ENCODE measurements around the gene ZBTB49. TPM values are rescaled to one million over a fixed set of nuclear protein-coding genes. Genes with fewer than 3 reads are reported as not detected.

Gene ZBTB49
- total RNA-seq, 5 donors from 2014 or later (not counting 1 experiment from before 2014, with no cell fraction given) = 7.9 to 17.1 (median 11.4) TPM

- ATAC-seq (replicated peaks in 1 of 4) (no peak), DNase-seq (no peak)
- Histone ChIP-seq H3K4me1 (ENCODE audit: control insufficient read depth in 1 of 2, extremely low read depth in 1 of 2, insufficient read depth in 2 of 2, low read length in 2 of 2) (no peaks in the 10 kb centered on the region), H3K9me3 (no peaks in the 10 kb centered on the region), H3K36me3 (ENCODE audit: control insufficient read depth in 2 of 2, extremely low read depth in 1 of 2, insufficient read depth in 1 of 2, low read length in 1 of 2) (peaks cover 12 to 68% of the 10 kb centered on the region in 2 donors), H3K27ac (ENCODE audit: low read length) (no peak overlapping the region), H3K4me3 (ENCODE audit: control insufficient read depth in 1 of 2, extremely low read depth in 1 of 2, low read length in 1 of 2) (no peak overlapping the region), H3K27me3 (replicated peaks in 1 of 2; ENCODE audit: control insufficient read depth in 2 of 2, extremely low read depth in 1 of 2, insufficient read depth in 2 of 2, low read length in 1 of 2) (no peaks in the 10 kb centered on the region)
- Mint-ChIP-seq H3K4me1 (no peaks in the 10 kb centered on the region), H3K4me3 (no peak overlapping the region), H3K27me3 (no peaks in the 10 kb centered on the region), H3K36me3 (peaks cover 58% of the 10 kb centered on the region), H3K27ac (no peak overlapping the region), H3K9me3 (no peaks in the 10 kb centered on the region)
- POLR2A ChIA-PET = no interaction called here
- WGBS (ENCODE audit: insufficient coverage) = 96% methylated on average over 13 of the region's 13 CpGs
- CTCF ChIA-PET = interaction anchor here in 1 of 2 donors (1.6 kb wide), 1 partner anchor 56 kb away, joined by 3 read pairs; no protein-coding TSS in a partner anchor
Observed at GRCh38 chr4:4316150-4316495, 26.1 kb downstream of the ZBTB49 start.

GRCh38 chr4:4317496-4318232 is 27.6 kb downstream of the ZBTB49 start:
- Histone ChIP-seq H3K9me3 (no peaks in the 10 kb centered on the region), H3K27ac (ENCODE audit: low read length) (no peak overlapping the region), H3K4me3 (ENCODE audit: control insufficient read depth in 1 of 2, extremely low read depth in 1 of 2, low read length in 1 of 2) (no peak overlapping the region), H3K36me3 (ENCODE audit: control insufficient read depth in 2 of 2, extremely low read depth in 1 of 2, insufficient read depth in 1 of 2, low read length in 1 of 2) (peaks cover 17 to 75% of the 10 kb centered on the region in 2 donors), H3K4me1 (ENCODE audit: control insufficient read depth in 1 of 2, extremely low read depth in 1 of 2, insufficient read depth in 2 of 2, low read length in 2 of 2) (no peaks in the 10 kb centered on the region), H3K27me3 (replicated peaks in 1 of 2; ENCODE audit: control insufficient read depth in 2 of 2, extremely low read depth in 1 of 2, insufficient read depth in 2 of 2, low read length in 1 of 2) (no peaks in the 10 kb centered on the region)
- Mint-ChIP-seq H3K27ac (no peak overlapping the region), H3K27me3 (no peaks in the 10 kb centered on the region), H3K9me3 (no peaks in the 10 kb centered on the region), H3K4me3 (no peak overlapping the region), H3K36me3 (peaks cover 71% of the 10 kb centered on the region), H3K4me1 (no peaks in the 10 kb centered on the region)
- DNase-seq = no peak
- POLR2A ChIA-PET = no interaction called here
- CTCF ChIA-PET = no interaction called here
- ATAC-seq (replicated peaks in 1 of 4) = no peak
- WGBS (ENCODE audit: insufficient coverage) = 98% methylated on average over 18 of the region's 23 CpGs

DNA sequence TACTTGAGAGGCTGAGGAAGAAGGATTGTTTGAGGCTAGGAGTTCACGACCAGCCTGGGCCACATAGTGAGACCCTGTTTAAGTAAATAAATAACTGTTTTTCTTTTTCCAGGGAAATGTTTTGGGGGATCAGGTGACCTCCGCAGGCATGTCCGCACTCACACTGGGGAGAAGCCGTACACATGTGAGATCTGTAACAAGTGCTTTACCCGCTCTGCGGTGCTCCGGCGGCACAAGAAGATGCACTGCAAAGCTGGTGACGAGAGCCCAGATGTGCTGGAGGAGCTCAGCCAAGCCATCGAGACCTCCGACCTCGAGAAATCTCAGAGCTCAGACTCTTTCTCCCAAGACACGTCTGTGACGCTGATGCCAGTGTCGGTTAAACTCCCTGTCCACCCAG is 30.5 kb downstream of the ZBTB49 start:
- Mint-ChIP-seq H3K27ac (no peak overlapping the region), H3K4me1 (no peaks in the 10 kb centered on the region), H3K4me3 (no peak overlapping the region), H3K36me3 (peaks cover 52% of the 10 kb centered on the region), H3K9me3 (no peaks in the 10 kb centered on the region), H3K27me3 (no peaks in the 10 kb centered on the region)
- no peaks in the 10 kb centered on the region for H3K4me1 ChIP-seq (ENCODE audit: control insufficient read depth in 1 of 2, extremely low read depth in 1 of 2, insufficient read depth in 2 of 2, low read length in 2 of 2)
- no peaks in the 10 kb centered on the region for H3K9me3 ChIP-seq
- ATAC-seq (replicated peaks in 1 of 4) (no peak), DNase-seq (no peak)
- ChIA-PET CTCF (no interaction called here), POLR2A (no interaction called here)
- no peaks in the 10 kb centered on the region for H3K27me3 ChIP-seq (replicated peaks in 1 of 2; ENCODE audit: control insufficient read depth in 2 of 2, extremely low read depth in 1 of 2, insufficient read depth in 2 of 2, low read length in 1 of 2)
- H3K36me3 ChIP-seq (ENCODE audit: control insufficient read depth in 2 of 2, extremely low read depth in 1 of 2, insufficient read depth in 1 of 2, low read length in 1 of 2) = peaks cover 11 to 50% of the 10 kb centered on the region in 2 donors
- no peak overlapping the region for H3K27ac ChIP-seq (ENCODE audit: low read length)
- 99% methylated on average over 9 of the region's 15 CpGs for WGBS (ENCODE audit: insufficient coverage)
- no peak overlapping the region for H3K4me3 ChIP-seq (ENCODE audit: control insufficient read depth in 1 of 2, extremely low read depth in 1 of 2, low read length in 1 of 2)

DNA sequence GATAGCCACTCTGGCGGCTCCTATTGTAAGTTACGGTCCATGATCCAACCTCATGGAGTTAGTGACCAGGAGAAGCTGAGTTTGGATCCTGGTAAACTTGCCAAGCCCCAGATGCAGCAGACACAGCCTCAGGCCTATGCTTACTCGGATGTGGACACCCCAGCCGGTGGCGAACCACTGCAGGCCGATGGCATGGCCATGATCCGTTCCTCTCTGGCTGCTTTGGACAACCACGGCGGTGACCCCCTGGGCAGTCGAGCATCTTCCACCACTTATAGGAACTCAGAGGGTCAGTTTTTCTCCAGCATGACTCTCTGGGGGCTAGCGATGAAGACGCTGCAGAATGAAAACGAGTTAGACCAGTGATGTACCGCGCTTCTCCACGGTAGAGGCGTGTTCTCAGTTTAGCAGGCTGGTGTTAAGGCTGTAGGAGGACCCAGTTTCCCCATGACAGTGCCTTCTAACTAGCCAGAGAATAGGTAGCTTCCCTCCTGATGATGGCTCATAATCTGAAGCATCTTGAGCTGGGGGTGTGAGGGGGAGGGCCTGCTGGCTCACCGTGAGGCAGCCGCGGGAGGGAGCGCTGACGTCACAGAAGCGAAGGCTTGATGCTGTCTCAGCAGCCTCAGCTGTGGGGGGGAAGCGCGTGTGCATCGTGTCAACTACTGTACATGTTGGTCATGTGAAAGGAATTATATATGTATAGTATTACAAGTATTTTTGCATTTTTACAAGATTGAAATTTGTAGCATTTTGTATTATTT is 31.1 kb downstream of the ZBTB49 start:
- Mint-ChIP-seq H3K4me1 (no peaks in the 10 kb centered on the region), H3K27ac (no peak overlapping the region), H3K9me3 (no peaks in the 10 kb centered on the region), H3K27me3 (no peaks in the 10 kb centered on the region), H3K36me3 (peaks cover 46% of the 10 kb centered on the region), H3K4me3 (no peak overlapping the region)
- Histone ChIP-seq H3K4me1 (ENCODE audit: control insufficient read depth in 1 of 2, extremely low read depth in 1 of 2, insufficient read depth in 2 of 2, low read length in 2 of 2) (no peaks in the 10 kb centered on the region), H3K36me3 (ENCODE audit: control insufficient read depth in 2 of 2, extremely low read depth in 1 of 2, insufficient read depth in 1 of 2, low read length in 1 of 2) (peaks cover 11 to 44% of the 10 kb centered on the region in 2 donors), H3K9me3 (no peaks in the 10 kb centered on the region), H3K27ac (ENCODE audit: low read length) (no peak overlapping the region), H3K4me3 (ENCODE audit: control insufficient read depth in 1 of 2, extremely low read depth in 1 of 2, low read length in 1 of 2) (no peak overlapping the region), H3K27me3 (replicated peaks in 1 of 2; ENCODE audit: control insufficient read depth in 2 of 2, extremely low read depth in 1 of 2, insufficient read depth in 2 of 2, low read length in 1 of 2) (no peaks in the 10 kb centered on the region)
- 98% methylated on average over 20 of the region's 26 CpGs for WGBS (ENCODE audit: insufficient coverage)
- CTCF ChIA-PET = no interaction called here
- DNase-seq (no peak), ATAC-seq (replicated peaks in 1 of 4) (no peak)
- POLR2A ChIA-PET = no interaction called here

DNA sequence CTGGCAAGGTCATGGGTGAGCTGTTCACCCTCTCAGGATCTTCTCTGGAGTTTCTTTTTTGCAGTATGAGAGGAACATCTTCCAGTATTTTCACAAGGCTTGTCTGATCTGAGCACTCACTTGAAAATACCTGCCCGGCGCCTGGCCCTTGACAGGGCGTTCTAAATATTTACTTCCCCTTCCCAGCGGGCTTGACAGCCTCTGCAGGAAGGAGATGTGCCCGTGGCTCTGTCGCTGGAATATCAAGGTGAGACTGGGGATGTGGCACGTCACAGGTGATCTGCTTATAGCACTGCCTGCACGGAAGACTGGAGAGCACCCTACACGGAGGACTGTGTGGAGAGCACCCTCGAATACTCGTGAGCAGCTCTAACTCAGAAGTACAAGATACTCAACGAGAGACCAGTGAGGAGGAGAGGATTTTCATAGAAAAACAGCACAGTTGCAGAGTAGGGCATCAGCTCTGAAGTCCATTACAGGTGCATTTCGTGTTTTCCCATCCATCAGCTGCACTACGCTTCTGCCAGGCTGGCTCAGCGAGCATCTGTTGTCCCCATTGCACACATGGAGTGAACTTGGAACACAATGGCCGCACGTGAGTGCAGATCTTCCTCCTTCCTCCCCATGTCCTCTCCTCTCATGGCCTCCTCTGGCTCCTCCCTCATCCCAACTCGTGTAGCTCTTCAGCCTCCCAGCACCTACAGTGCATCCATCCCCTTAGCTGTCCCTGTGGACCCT is 32.1 kb downstream of the ZBTB49 start:
- no peaks in the 10 kb centered on the region for H3K27me3 ChIP-seq (replicated peaks in 1 of 2; ENCODE audit: control insufficient read depth in 2 of 2, extremely low read depth in 1 of 2, insufficient read depth in 2 of 2, low read length in 1 of 2)
- Mint-ChIP-seq H3K36me3 (peaks cover 39% of the 10 kb centered on the region), H3K27me3 (no peaks in the 10 kb centered on the region), H3K9me3 (no peaks in the 10 kb centered on the region), H3K4me3 (no peak overlapping the region), H3K4me1 (no peaks in the 10 kb centered on the region), H3K27ac (no peak overlapping the region)
- ChIA-PET CTCF (no interaction called here), POLR2A (no interaction called here)
- 85% methylated on average over 14 of the region's 18 CpGs for WGBS (ENCODE audit: insufficient coverage)
- H3K9me3 ChIP-seq = no peaks in the 10 kb centered on the region
- no peak overlapping the region for H3K4me3 ChIP-seq (ENCODE audit: control insufficient read depth in 1 of 2, extremely low read depth in 1 of 2, low read length in 1 of 2)
- no peak overlapping the region for H3K27ac ChIP-seq (ENCODE audit: low read length)
- ATAC-seq (replicated peaks in 1 of 4) (no peak), DNase-seq (no peak)
- peaks cover 9 to 34% of the 10 kb centered on the region in 2 donors for H3K36me3 ChIP-seq (ENCODE audit: control insufficient read depth in 2 of 2, extremely low read depth in 1 of 2, insufficient read depth in 1 of 2, low read length in 1 of 2)
- no peaks in the 10 kb centered on the region for H3K4me1 ChIP-seq (ENCODE audit: control insufficient read depth in 1 of 2, extremely low read depth in 1 of 2, insufficient read depth in 2 of 2, low read length in 2 of 2)

- H3K36me3 ChIP-seq (ENCODE audit: control insufficient read depth in 2 of 2, extremely low read depth in 1 of 2, insufficient read depth in 1 of 2, low read length in 1 of 2) = peaks cover 5 to 27% of the 10 kb centered on the region in 2 donors
- no peak overlapping the region for H3K27ac ChIP-seq (ENCODE audit: low read length)
- ATAC-seq (replicated peaks in 1 of 4) (no peak), DNase-seq (no peak)
- H3K9me3 ChIP-seq = no peaks in the 10 kb centered on the region
- Mint-ChIP-seq H3K4me3 (no peak overlapping the region), H3K27me3 (no peaks in the 10 kb centered on the region), H3K36me3 (peaks cover 28% of the 10 kb centered on the region), H3K27ac (no peak overlapping the region), H3K9me3 (no peaks in the 10 kb centered on the region), H3K4me1 (no peaks in the 10 kb centered on the region)
- POLR2A ChIA-PET = no interaction called here
- 78% methylated on average over 5 of the region's 10 CpGs for WGBS (ENCODE audit: insufficient coverage)
- H3K4me1 ChIP-seq (ENCODE audit: control insufficient read depth in 1 of 2, extremely low read depth in 1 of 2, insufficient read depth in 2 of 2, low read length in 2 of 2) = no peaks in the 10 kb centered on the region
- CTCF ChIA-PET = interaction anchor here in 1 of 2 donors (0.6 kb wide), 2 partner anchors 14 to 40 kb away, joined by 3 to 4 read pairs; no protein-coding TSS in a partner anchor
- H3K27me3 ChIP-seq (replicated peaks in 1 of 2; ENCODE audit: control insufficient read depth in 2 of 2, extremely low read depth in 1 of 2, insufficient read depth in 2 of 2, low read length in 1 of 2) = peaks cover 0 to 3% of the 10 kb centered on the region in 2 experiments
- no peak overlapping the region for H3K4me3 ChIP-seq (ENCODE audit: control insufficient read depth in 1 of 2, extremely low read depth in 1 of 2, low read length in 1 of 2)
Observed at GRCh38 chr4:4323705-4324534, 33.9 kb downstream of the ZBTB49 start.

Data from T-cell (primary cell).